ENCODE results near the gene MMP13. TPM values are rescaled to one million over a fixed set of nuclear protein-coding genes. Genes with fewer than 3 reads are reported as not detected.

Gene MMP13
- total and polyA plus RNA-seq, 9 donors, result not detected

GRCh38 chr11:102935514-102935913 lies 20.0 kb downstream of the MMP13 start:
- intact Hi-C loops (cut with DNase I), result loop anchor here in 1 of 4 donors (5.0 kb wide), 1 partner anchor 48 kb away; no protein-coding TSS in a partner anchor
- Histone ChIP-seq H3K4me1 (ENCODE audit: insufficient read depth) (no peaks in the 10 kb centered on the region), H3K9me3 (no peaks in the 10 kb centered on the region), H3K27ac (no peak overlapping the region), H3K27me3 (no peaks in the 10 kb centered on the region), H3K4me3 (no peak overlapping the region), H3K36me3 (no peaks in the 10 kb centered on the region)
- 77 to 96% (median 85%) methylated on average over 3 of the region's 3 CpGs for WGBS, 3 donors
- DNase-seq, result no peak
- TF ChIP-seq POLR2A (IDR thresholded peaks at IDR 0.05), result no peak
- TF ChIP-seq EP300 (IDR thresholded peaks at IDR 0.05), result no peak
- no peak for TF ChIP-seq CTCF (IDR thresholded peaks at IDR 0.05)

- intact Hi-C loops (cut with DNase I), result loop anchor here in 1 of 4 donors (5.0 kb wide), 1 partner anchor 47 kb away; no protein-coding TSS in a partner anchor
- TF ChIP-seq EP300 (IDR thresholded peaks at IDR 0.05), result no peak
- TF ChIP-seq POLR2A (IDR thresholded peaks at IDR 0.05), result no peak
- no peak for TF ChIP-seq CTCF (IDR thresholded peaks at IDR 0.05)
- Histone ChIP-seq H3K4me3 (no peak overlapping the region), H3K27ac (no peak overlapping the region), H3K36me3 (no peaks in the 10 kb centered on the region), H3K27me3 (no peaks in the 10 kb centered on the region), H3K4me1 (ENCODE audit: insufficient read depth) (no peaks in the 10 kb centered on the region), H3K9me3 (no peaks in the 10 kb centered on the region)
- 65 to 78% (median 69%) methylated on average over 4 of the region's 4 CpGs for WGBS, 3 donors
- DNase-seq, result no peak
These were observed 20.8 kb downstream of the MMP13 start for GRCh38 chr11:102934735-102935134.

- 82 to 87% (median 86%) methylated on average over 3 of the region's 3 CpGs for WGBS, 3 donors
- Histone ChIP-seq H3K9me3 (no peaks in the 10 kb centered on the region), H3K4me1 (ENCODE audit: insufficient read depth) (no peaks in the 10 kb centered on the region), H3K27me3 (no peaks in the 10 kb centered on the region), H3K4me3 (no peak overlapping the region), H3K27ac (no peak overlapping the region), H3K36me3 (no peaks in the 10 kb centered on the region)
- TF ChIP-seq CTCF (IDR thresholded peaks at IDR 0.05) (no peak), EP300 (IDR thresholded peaks at IDR 0.05) (no peak), POLR2A (IDR thresholded peaks at IDR 0.05) (no peak)
- DNase-seq, result no peak
- intact Hi-C loops (cut with DNase I), result no loop called here
These were observed 21.9 kb downstream of the MMP13 start for GRCh38 chr11:102933627-102934026.

- no peaks in the 10 kb centered on the region for H3K36me3 ChIP-seq
- H3K4me3 ChIP-seq, result no peak overlapping the region
- WGBS, 3 donors, result 85 to 91% (median 89%) methylated on average over 7 of the region's 7 CpGs
- intact Hi-C loops (cut with DNase I), result no loop called here
- DNase-seq, result no peak
- H3K4me1 ChIP-seq (ENCODE audit: insufficient read depth), result no peaks in the 10 kb centered on the region
- H3K27ac ChIP-seq, result no peak overlapping the region
- no peaks in the 10 kb centered on the region for H3K9me3 ChIP-seq
- no peak for TF ChIP-seq POLR2A (IDR thresholded peaks at IDR 0.05)
- no peak for TF ChIP-seq CTCF (IDR thresholded peaks at IDR 0.05)
- TF ChIP-seq EP300 (IDR thresholded peaks at IDR 0.05), result no peak
- no peaks in the 10 kb centered on the region for H3K27me3 ChIP-seq
These were observed 22.9 kb downstream of the MMP13 start for GRCh38 chr11:102932678-102933077.

Measured in ovary (tissue), 9 donors.